Colonic mucosa (tissue), 4 donors: ENCODE measurements around the gene MMRN2. TPM values are rescaled to one million over a fixed set of nuclear protein-coding genes. Genes with fewer than 3 reads are reported as not detected.
A peak's percentile ranks its signal among the peaks of the same experiment; 100 is the strongest.

Experiments
- DNase-seq: peaks from one replicate; pipeline ENCODE4 v3.0.0-alpha.2; 2020
- H3K27ac ChIP-seq: fragments of 200-600 bp; one replicate; pipeline ENCODE4 v1.8.0; 2021
- H3K27me3 ChIP-seq: fragments of 200-600 bp; one replicate; pipeline ENCODE4 v1.8.0; 2021
- H3K36me3 ChIP-seq: fragments of 200-600 bp; one replicate; pipeline ENCODE4 v1.8.0; 2021
- H3K4me1 ChIP-seq: fragments of 200-600 bp; one replicate; pipeline ENCODE4 v1.8.0; 2021; ENCODE audit warnings: mild to moderate bottlenecking
- H3K4me3 ChIP-seq: fragments of 200-600 bp; one replicate; pipeline ENCODE4 v1.8.0; 2021
- H3K9ac ChIP-seq, 2 donors: one replicate each; pipeline ENCODE4 v1.7.0; 2013; ENCODE audit warnings: control low read depth in 2 of 2, low read depth in 2 of 2, low read length in 2 of 2
- H3K9me3 ChIP-seq: fragments of 200-600 bp; one replicate; pipeline ENCODE4 v1.8.0; 2021
- CTCF ChIP-seq: fragments of 200-600 bp; IDR thresholded peaks from one replicate; pipeline ENCODE4 v1.8.0; 2022; ENCODE audit warnings: antibody characterized with exemption, mild to moderate bottlenecking
- intact Hi-C: fragments of 100-400 bp; cut with DNase I; formaldehyde crosslinking; loops from one replicate; pipeline ENCODE4 v1.14.1; 2022
- total RNA-seq, 2 donors: library from RNA; stranded (reverse); fragmentation: NEBNext Ultra II Directional in 1 of 2; extraction: Animal tissue kit (Norgen Biotek cat#: 25700) in 1 of 2; gene quantifications; one replicate each; pipeline ENCODE4 v1.2.1, GENCODE V29; 2021
- donor health status: healthy.
- donor health status: DM: no; HTN: no; CAD: no.
- donor health status: DM: no; HTN: no; CAD: no.

MMRN2 gene
- total RNA-seq, 2 donors from 2014 or later: 3.4 to 7.4 TPM

GRCh38 chr10:86899670-86900276 is 57.6 kb downstream of the MMRN2 start:
- DNase-seq: peak; percentile 84
- Histone ChIP-seq H3K27me3 (no peaks in the 10 kb centered on the region), H3K4me3 (no peak overlapping the region), H3K9ac (no peak overlapping the region), H3K36me3 (no peaks in the 10 kb centered on the region), H3K9me3 (no peaks in the 10 kb centered on the region), H3K4me1 (no peaks in the 10 kb centered on the region), H3K27ac (no peak overlapping the region)
- intact Hi-C loops: loop anchor here (2.0 kb wide), 2 partner anchors 189 to 207 kb away; no protein-coding TSS in a partner anchor
- TF ChIP-seq CTCF: peak; percentile 72

GRCh38 chr10:86899132-86899531 is 58.3 kb downstream of the MMRN2 start:
- Histone ChIP-seq H3K27me3 (no peaks in the 10 kb centered on the region), H3K4me3 (no peak overlapping the region), H3K9ac (no peak overlapping the region), H3K9me3 (no peaks in the 10 kb centered on the region), H3K4me1 (no peaks in the 10 kb centered on the region), H3K27ac (no peak overlapping the region), H3K36me3 (no peaks in the 10 kb centered on the region)
- TF ChIP-seq CTCF: no peak
- intact Hi-C loops: loop anchor here (2.0 kb wide), 1 partner anchor 206 kb away; no protein-coding TSS in a partner anchor
- DNase-seq: no peak

- intact Hi-C loops: loop anchor here (2.0 kb wide), 1 partner anchor 206 kb away; no protein-coding TSS in a partner anchor
- no peaks in the 10 kb centered on the region for H3K4me1 ChIP-seq
- no peak for TF ChIP-seq CTCF
- no peaks in the 10 kb centered on the region for H3K36me3 ChIP-seq
- H3K9me3 ChIP-seq: no peaks in the 10 kb centered on the region
- no peak overlapping the region for H3K4me3 ChIP-seq
- H3K27me3 ChIP-seq: no peaks in the 10 kb centered on the region
- no peak overlapping the region for H3K9ac ChIP-seq
- DNase-seq: no peak
- H3K27ac ChIP-seq: no peak overlapping the region
These were observed 58.9 kb downstream of the MMRN2 start for GRCh38 chr10:86898511-86898910.

GRCh38 chr10:86889997-86890396 is 67.4 kb downstream of the MMRN2 start:
- TF ChIP-seq CTCF: no peak
- Histone ChIP-seq H3K27me3 (no peaks in the 10 kb centered on the region), H3K4me3 (no peak overlapping the region), H3K36me3 (no peaks in the 10 kb centered on the region), H3K4me1 (no peaks in the 10 kb centered on the region), H3K27ac (no peak overlapping the region), H3K9me3 (no peaks in the 10 kb centered on the region), H3K9ac (no peak overlapping the region)
- DNase-seq: no peak
- intact Hi-C loops: no loop called here

GRCh38 chr10:86888585-86889381 is 68.6 kb downstream of the MMRN2 start:
- no peak for TF ChIP-seq CTCF
- Histone ChIP-seq H3K9ac (no peak overlapping the region), H3K27me3 (no peaks in the 10 kb centered on the region), H3K27ac (no peak overlapping the region), H3K4me1 (no peaks in the 10 kb centered on the region), H3K9me3 (no peaks in the 10 kb centered on the region), H3K4me3 (no peak overlapping the region), H3K36me3 (no peaks in the 10 kb centered on the region)
- DNase-seq: no peak
- intact Hi-C loops: no loop called here

Other genes with a start within 250 kb of the MMRN2 start
- 10 to 100 TPM; 37.4 to 50.9 TPM for gene BMPR1A, start 201.0 kb downstream of the MMRN2 start, total RNA-seq
- 1 to 10 TPM; 2.6 to 6.6 TPM for gene SNCG, start 984 bp upstream of the MMRN2 start, total RNA-seq
- 10 to 100 TPM; 41.5 to 91.2 TPM for gene ADIRF, start 10.9 kb upstream of the MMRN2 start, total RNA-seq
- not detected for gene FAM25A, start 62.7 kb upstream of the MMRN2 start, total RNA-seq
- 100 to 1,000 TPM in 1 of 2 donors, 10 to 100 TPM in 1; 94.1 to 207 TPM for gene GLUD1, start 137.2 kb upstream of the MMRN2 start, total RNA-seq
- 10 to 100 TPM; 27.8 to 28.3 TPM for gene SHLD2, start 137.6 kb upstream of the MMRN2 start, total RNA-seq